Measurements from ENCODE around the gene CYP26B1.

DNA sequence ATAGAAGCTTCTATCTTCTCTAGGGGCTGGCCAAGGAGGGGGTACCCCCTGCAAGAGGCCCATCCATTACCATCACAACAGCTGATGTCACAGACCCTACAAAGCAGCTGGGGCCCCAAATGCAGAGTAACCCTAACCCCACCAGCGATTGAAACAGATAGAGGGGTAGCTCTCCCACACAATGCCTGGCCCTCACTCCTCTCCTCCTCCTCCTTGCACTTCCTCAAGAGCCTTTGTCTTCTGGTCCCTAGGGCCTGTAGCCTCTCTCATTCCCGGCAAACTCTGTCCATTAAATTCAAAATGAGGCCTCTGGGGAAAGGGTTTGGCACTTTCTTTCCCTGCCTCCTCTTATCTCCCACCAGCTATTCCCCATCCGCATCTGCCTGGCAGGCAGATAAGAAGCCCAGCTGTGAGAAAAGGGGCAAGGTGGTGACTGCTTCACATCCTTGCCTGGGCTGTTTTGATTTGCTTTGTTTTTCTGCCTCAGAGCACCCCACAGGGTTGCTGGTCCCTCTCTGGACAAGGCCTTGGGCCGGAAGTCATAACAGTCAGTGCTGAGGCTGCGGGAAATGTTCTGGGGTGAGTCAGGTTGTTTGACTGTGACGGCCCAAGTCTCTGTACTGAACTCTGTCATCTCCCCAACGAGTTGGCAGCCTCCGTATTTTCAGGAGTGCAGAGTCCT, 26.1 kb upstream of the CYP26B1 start:
- TF ChIP-seq CTCF (conservative IDR thresholded peaks at IDR 0.05; ENCODE audit: low read depth, low read length) (no peak), EZH2 (IDR thresholded peaks at IDR 0.05; ENCODE audit: low read length, unreplicated experiment) (no peak)

Data from PC-3 (cell line).